Transverse colon (tissue), 4 donors: ENCODE measurements around the gene RABGAP1L. TPM values are rescaled to one million over a fixed set of nuclear protein-coding genes. Genes with fewer than 3 reads are reported as not detected.

ENCODE experiments used
- DNase-seq: peaks from one replicate; pipeline ENCODE4 v3.0.0-alpha.2; 2019
- H3K27ac ChIP-seq, 4 donors: fragments of 200-600 bp; sonication (generic); 2 replicates each; pipeline ENCODE4 v1.5.1; 2016 to 2018; ENCODE audit warnings: inconsistent platforms in 4 of 4
- H3K27me3 ChIP-seq: fragments of 200-600 bp; sonication (generic); 2 replicates; pipeline ENCODE4 v1.5.1; 2017; ENCODE audit warnings: inconsistent platforms
- H3K36me3 ChIP-seq, 4 donors: fragments of 200-600 bp; sonication (generic); 2 replicates each; pipeline ENCODE4 v1.5.1; 2017 to 2019; ENCODE audit warnings: inconsistent platforms in 4 of 4
- H3K4me1 ChIP-seq, 4 donors: fragments of 200-600 bp; sonication (generic); 2 replicates each; pipeline ENCODE4 v1.5.1; 2017 to 2020; ENCODE audit warnings: inconsistent platforms in 4 of 4
- H3K4me3 ChIP-seq, 4 donors: fragments of 200-600 bp; sonication (generic); 1 replicate in 1 of 4; 2 replicates in 3 of 4; pipeline versions ENCODE4 v1.5.1 to v1.6.1; 2017 to 2019; ENCODE audit warnings: inconsistent platforms in 4 of 4
- H3K9me3 ChIP-seq, 2 donors: fragments of 200-600 bp; sonication (generic); 2 replicates each; pipeline ENCODE4 v1.5.1; 2017 to 2019; ENCODE audit warnings: inconsistent platforms in 2 of 2
- EP300 ChIP-seq: sonication (generic); formaldehyde crosslinking; IDR thresholded peaks from one replicate; pipeline ENCODE4 v1.6.1; 2017; ENCODE audit warnings: antibody characterized with exemption, low read depth
- POLR2A ChIP-seq: fragments of 450-650 bp; IDR thresholded peaks from one replicate; pipeline ENCODE4 v1.6.1; 2016; ENCODE audit warnings: antibody characterized with exemption, mild to moderate bottlenecking, moderate library complexity
- POLR2AphosphoS5 ChIP-seq, 3 donors: sonication (generic); formaldehyde crosslinking; IDR thresholded peaks; one replicate each; pipeline ENCODE4 v1.6.1; 2016; ENCODE audit warnings: antibody characterized with exemption in 3 of 3
- WGBS, 2 donors: methylation state at CpG; one replicate each; pipeline ENCODE4 v1.1.5; 2018; ENCODE audit warnings: low coverage in 1 of 2; 5-methylcytosine and 5-hydroxymethylcytosine counted together
- in situ Hi-C, 4 donors: fragments of 200-750 bp; cut with MboI; loops; one replicate each; pipeline versions ENCODE4 v1.15.0 to v1.15.1; 2017; ENCODE audit warnings: low sequenced_read_pairs in 3 of 4, low pct_ligation_motif_present in 1 of 4, low pct_unique_long_range_greater_than_20kb in 1 of 4
- intact Hi-C: fragments of 100-400 bp; cut with DNase I; formaldehyde crosslinking; loops from one replicate; pipeline ENCODE4 v1.15.1; 2023; ENCODE audit warnings: low total_unique reads
- total RNA-seq, 4 donors: library from RNA; depleted of rRNA; stranded (reverse); fragments of >200 nt; gene quantifications; one replicate each; pipeline ENCODE4 v1.1.0, GENCODE V29; 2016
- TF ChIP-seq, protein P1 (sequence below), 5 experiments: fragments of 200-600 bp in 3 of 5; fragments of 450-650 bp in 2 of 5; sonication (generic) in 3 of 5; IDR thresholded peaks; 1 replicate in 2 of 5; 2 replicates in 3 of 5; pipeline ENCODE4 v1.5.1; 2016 to 2017; ENCODE audit warnings: antibody characterized with exemption in 5 of 5, inconsistent platforms in 3 of 5, mild to moderate bottlenecking in 2 of 5, moderate library complexity in 1 of 5

RABGAP1L gene
- total RNA-seq, 4 donors from 2014 or later: 68.9 to 127 (median 99.9) TPM

DNA sequence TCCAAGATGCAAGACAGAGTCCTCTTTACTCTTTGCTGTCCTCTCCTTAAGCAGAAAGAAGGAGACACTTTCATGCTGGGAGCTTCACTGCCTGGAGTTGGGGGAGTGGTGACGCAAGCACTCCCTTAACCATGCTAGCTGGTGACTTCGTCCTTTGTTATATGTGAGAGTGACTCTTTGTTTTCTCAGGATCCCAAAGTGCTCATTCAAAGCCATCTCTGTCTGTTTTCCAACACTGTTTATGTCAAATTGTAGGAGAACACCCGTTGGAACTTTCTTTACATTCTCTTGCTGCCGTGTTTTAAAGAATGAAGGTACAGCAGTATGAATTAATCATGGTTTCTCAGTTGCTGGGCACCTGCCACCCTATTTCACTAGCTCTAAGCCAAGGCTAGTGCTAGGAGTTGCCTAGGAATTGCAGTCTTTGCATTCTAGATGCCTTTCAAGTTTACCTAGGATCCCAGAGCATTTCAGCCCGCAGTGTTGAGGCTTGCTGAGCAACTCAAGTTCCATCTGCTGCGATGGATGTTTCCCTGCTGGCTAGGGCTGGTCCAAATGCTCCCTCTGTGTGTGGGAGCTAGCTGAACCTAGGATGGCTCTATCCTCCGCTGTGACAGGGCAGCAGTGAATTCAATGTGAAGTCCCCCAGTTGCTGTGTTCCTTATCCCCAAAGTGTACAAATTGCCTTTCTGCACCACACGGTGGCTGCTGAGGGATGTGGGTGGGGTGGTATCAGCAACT lies 205.8 kb downstream of the RABGAP1L start:
- no peak overlapping the region for H3K4me3 ChIP-seq
- no peak for TF ChIP-seq POLR2A
- TF ChIP-seq, protein P1, sequence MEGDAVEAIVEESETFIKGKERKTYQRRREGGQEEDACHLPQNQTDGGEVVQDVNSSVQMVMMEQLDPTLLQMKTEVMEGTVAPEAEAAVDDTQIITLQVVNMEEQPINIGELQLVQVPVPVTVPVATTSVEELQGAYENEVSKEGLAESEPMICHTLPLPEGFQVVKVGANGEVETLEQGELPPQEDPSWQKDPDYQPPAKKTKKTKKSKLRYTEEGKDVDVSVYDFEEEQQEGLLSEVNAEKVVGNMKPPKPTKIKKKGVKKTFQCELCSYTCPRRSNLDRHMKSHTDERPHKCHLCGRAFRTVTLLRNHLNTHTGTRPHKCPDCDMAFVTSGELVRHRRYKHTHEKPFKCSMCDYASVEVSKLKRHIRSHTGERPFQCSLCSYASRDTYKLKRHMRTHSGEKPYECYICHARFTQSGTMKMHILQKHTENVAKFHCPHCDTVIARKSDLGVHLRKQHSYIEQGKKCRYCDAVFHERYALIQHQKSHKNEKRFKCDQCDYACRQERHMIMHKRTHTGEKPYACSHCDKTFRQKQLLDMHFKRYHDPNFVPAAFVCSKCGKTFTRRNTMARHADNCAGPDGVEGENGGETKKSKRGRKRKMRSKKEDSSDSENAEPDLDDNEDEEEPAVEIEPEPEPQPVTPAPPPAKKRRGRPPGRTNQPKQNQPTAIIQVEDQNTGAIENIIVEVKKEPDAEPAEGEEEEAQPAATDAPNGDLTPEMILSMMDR (IDR thresholded peaks at IDR 0.05): no peak
- no peak for TF ChIP-seq POLR2AphosphoS5 (IDR thresholded peaks at IDR 0.05)
- no peak for TF ChIP-seq EP300
- DNase-seq: no peak
- no peaks in the 10 kb centered on the region for H3K9me3 ChIP-seq
- H3K36me3 ChIP-seq: peaks cover 0 to 1% (median 0%) of the 10 kb centered on the region in 4 donors
- intact Hi-C loops: no loop called here
- WGBS, 2 donors: 76 to 92% methylated on average over 5 to 8 of the region's 8 CpGs
- no peaks in the 10 kb centered on the region for H3K27me3 ChIP-seq
- in situ Hi-C loops: no loop called here
- no peaks in the 10 kb centered on the region for H3K4me1 ChIP-seq
- H3K27ac ChIP-seq: no peak overlapping the region

DNA sequence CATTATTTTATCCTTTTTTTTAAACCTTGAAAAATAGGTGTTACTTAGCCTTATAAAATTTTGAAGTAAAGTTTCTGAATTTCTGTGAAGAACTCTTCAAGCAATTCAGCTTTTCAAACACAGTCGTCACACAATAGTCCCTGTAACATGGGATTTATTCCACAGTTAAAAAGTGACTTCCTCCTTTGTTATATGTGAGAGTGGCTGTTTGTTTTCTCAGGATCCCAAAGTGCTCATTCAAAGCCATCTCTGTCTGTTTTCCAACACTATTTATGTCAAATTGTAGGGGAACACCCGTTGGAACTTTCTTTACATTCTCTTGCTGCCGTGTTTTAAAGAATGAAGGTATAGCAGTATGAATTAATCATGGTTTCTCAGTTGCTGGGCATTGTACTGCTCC lies 207.6 kb downstream of the RABGAP1L start:
- Histone ChIP-seq H3K36me3 (no peaks in the 10 kb centered on the region), H3K27ac (no peak overlapping the region), H3K4me1 (no peaks in the 10 kb centered on the region), H3K9me3 (no peaks in the 10 kb centered on the region), H3K27me3 (no peaks in the 10 kb centered on the region), H3K4me3 (no peak overlapping the region)
- WGBS, 2 donors: 80 to 87% methylated on average over 3 of the region's 3 CpGs
- no peak for TF ChIP-seq POLR2AphosphoS5 (IDR thresholded peaks at IDR 0.05)
- TF ChIP-seq, protein P1 (IDR thresholded peaks at IDR 0.05): no peak
- TF ChIP-seq POLR2A: no peak
- no peak for TF ChIP-seq EP300
- no peak for DNase-seq
- in situ Hi-C loops (no loop called here), intact Hi-C loops (no loop called here)

DNA sequence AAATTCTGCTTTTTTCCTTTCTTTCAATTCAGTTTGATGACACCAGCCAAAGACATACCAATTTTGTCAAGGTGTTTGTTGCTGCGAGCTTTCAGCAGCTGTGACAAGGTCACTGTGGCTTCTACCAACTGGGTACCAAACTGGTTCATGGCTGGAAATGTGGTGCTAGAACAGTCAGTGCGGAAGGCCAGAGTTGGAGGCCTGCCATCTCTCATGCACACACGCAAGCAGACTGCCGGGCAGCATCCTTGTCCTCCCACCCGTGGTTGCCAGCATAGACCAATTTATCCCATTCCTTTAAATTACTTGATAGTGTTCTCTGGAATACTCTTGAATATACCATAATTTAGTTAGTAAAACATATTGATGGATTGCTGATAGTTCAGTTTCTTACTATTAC lies 208.6 kb downstream of the RABGAP1L start:
- in situ Hi-C loops (no loop called here), intact Hi-C loops (no loop called here)
- Histone ChIP-seq H3K4me1 (no peaks in the 10 kb centered on the region), H3K4me3 (no peak overlapping the region), H3K27ac (no peak overlapping the region), H3K27me3 (no peaks in the 10 kb centered on the region), H3K9me3 (no peaks in the 10 kb centered on the region), H3K36me3 (no peaks in the 10 kb centered on the region)
- TF ChIP-seq POLR2A (no peak), POLR2AphosphoS5 (IDR thresholded peaks at IDR 0.05) (no peak), EP300 (no peak)
- TF ChIP-seq, protein P1 (IDR thresholded peaks at IDR 0.05): no peak
- 94 to 96% methylated on average over 3 to 5 of the region's 5 CpGs for WGBS, 2 donors
- DNase-seq: no peak

DNA sequence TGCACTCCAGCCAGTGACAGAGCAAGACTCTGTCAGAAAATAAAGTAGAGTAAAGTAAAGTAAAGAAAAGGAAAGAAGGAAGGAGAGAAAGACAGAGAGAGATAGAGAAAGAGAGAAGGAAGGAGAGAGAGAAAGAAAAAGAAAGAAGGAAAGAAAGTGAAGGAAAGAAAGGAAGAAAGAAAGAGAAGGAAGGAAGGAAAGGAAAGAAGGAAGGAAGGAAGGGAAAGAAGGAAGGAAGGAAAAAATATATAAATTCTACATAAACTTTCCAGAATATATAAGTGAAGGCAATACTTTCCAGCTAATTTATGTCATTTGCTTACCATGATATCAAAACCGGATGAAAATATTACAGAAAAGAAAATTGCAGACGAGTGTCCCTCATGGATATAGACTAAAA lies 216.7 kb downstream of the RABGAP1L start:
- H3K27ac ChIP-seq: no peak overlapping the region
- H3K9me3 ChIP-seq: no peaks in the 10 kb centered on the region
- H3K4me3 ChIP-seq: no peak overlapping the region
- intact Hi-C loops: no loop called here
- TF ChIP-seq, protein P1 (IDR thresholded peaks at IDR 0.05): no peak
- DNase-seq: no peak
- H3K36me3 ChIP-seq: no peaks in the 10 kb centered on the region
- in situ Hi-C loops: no loop called here
- H3K27me3 ChIP-seq: no peaks in the 10 kb centered on the region
- H3K4me1 ChIP-seq: no peaks in the 10 kb centered on the region
- WGBS, 2 donors: 88 to 95% methylated on average over 2 of the region's 2 CpGs
